ENCODE results near the gene ARHGAP26. TPM values are rescaled to one million over a fixed set of nuclear protein-coding genes. Genes with fewer than 3 reads are reported as not detected.

ARHGAP26 gene
- total and polyA plus RNA-seq, 2 of the 4 experiments (the other 2 are of a cell fraction), result 0.54 to 0.56 TPM

- peaks cover 2% of the 10 kb centered on the region; the same call in 1 of the 2 replicates for H3K4me1 ChIP-seq (ENCODE audit: control insufficient read depth, insufficient read depth, low read length)
- H4K91ac ChIP-seq (ENCODE audit: insufficient read depth, low read depth, low read length), result no peak overlapping the region
- no peak overlapping the region for H2BK15ac ChIP-seq (ENCODE audit: low read depth, low read length)
- no peak overlapping the region for H3K4ac ChIP-seq (ENCODE audit: low read depth, low read length)
- H4K8ac ChIP-seq (ENCODE audit: low read depth in 2 of 2, low read length in 2 of 2), result no peak overlapping the region
- dilution Hi-C loops (cut with HindIII; ENCODE audit: low sequenced_read_pairs, unreplicated experiment) (no loop called here), in situ Hi-C loops (cut with MboI; ENCODE audit: low sequenced_read_pairs) (no loop called here), intact Hi-C loops (cut with micrococcal nuclease) (loop anchor here (10.0 kb wide), 1 partner anchor 722 kb away; no protein-coding TSS in a partner anchor)
- no peaks in the 10 kb centered on the region for H3K79me1 ChIP-seq (ENCODE audit: low read depth in 1 of 2, low read length in 2 of 2)
- no peak overlapping the region for H3K18ac ChIP-seq (ENCODE audit: low read depth, low read length)
- no peak overlapping the region for H3K4me2 ChIP-seq (ENCODE audit: low read depth, low read length)
- DNase-seq (no peak), ATAC-seq (ENCODE audit: low read depth) (no peak)
- 0 out of 2 replicates have a peak overlapping the region, but pooled peaks have one; percentile 29 for H3K14ac ChIP-seq (replicated peaks; ENCODE audit: low read depth, low read length)
- no peak overlapping the region for H4K5ac ChIP-seq (ENCODE audit: low read depth, low read length)
- no peaks in the 10 kb centered on the region for H3K36me3 ChIP-seq (ENCODE audit: control insufficient read depth, insufficient read depth, low read length)
- BruUV-seq (replicated peaks), result no TSS peak
- peaks cover 2% of the 10 kb centered on the region; the same call in 1 of the 2 replicates for H3K9me1 ChIP-seq (ENCODE audit: insufficient read depth, low read length)
- H2BK120ac ChIP-seq (ENCODE audit: low read depth, low read length), result no peak overlapping the region
- no peak overlapping the region for H3K27ac ChIP-seq (ENCODE audit: insufficient read depth, low read length)
- no peak overlapping the region for H2BK5ac ChIP-seq (ENCODE audit: low read depth, low read length, poor library complexity, severe bottlenecking)
- no peak overlapping the region for H3K9ac ChIP-seq (ENCODE audit: low read depth, low read length)
- H2AK9ac ChIP-seq (replicated peaks; ENCODE audit: low read depth, low read length, poor library complexity), result no peak overlapping the region
- no peak overlapping the region for H2AFZ ChIP-seq (replicated peaks; ENCODE audit: low read length, poor library complexity)
- H2AK5ac ChIP-seq (ENCODE audit: low read depth, low read length), result no peak overlapping the region
- no peaks in the 10 kb centered on the region for H3K27me3 ChIP-seq (ENCODE audit: control insufficient read depth, insufficient read depth, low read length)
- no CpG with 5 or more reads among the region's 6 CpGs for WGBS, 2 experiments (ENCODE audit: extremely low coverage in 2 of 2, insufficient read length in 1 of 2)
- no peak overlapping the region for H3K4me3 ChIP-seq (ENCODE audit: insufficient read depth, low read depth, low read length)
- H3K56ac ChIP-seq (ENCODE audit: extremely low read depth, insufficient read depth, low read length), result no peak overlapping the region
- no peaks in the 10 kb centered on the region for H3K9me3 ChIP-seq (ENCODE audit: control insufficient read depth, insufficient read depth, low read length)
- no peak overlapping the region for H3K23ac ChIP-seq (ENCODE audit: low read depth, low read length)
- POLR2A ChIA-PET (ENCODE audit: unreplicated experiment), result no interaction called here
- TF ChIP-seq MAZ (IDR thresholded peaks at IDR 0.05; ENCODE audit: borderline replicate concordance, low read depth, low read length) (no peak), SMC3 (IDR thresholded peaks at IDR 0.05; ENCODE audit: low read depth, low read length) (no peak), USF2 (IDR thresholded peaks at IDR 0.05; ENCODE audit: low read depth, low read length) (no peak), CEBPB (IDR thresholded peaks at IDR 0.05; ENCODE audit: low read depth, low read length) (no peak), MAFK (IDR thresholded peaks at IDR 0.05; ENCODE audit: low read depth, low read length) (no peak)
- no peaks in the 10 kb centered on the region for H4K20me1 ChIP-seq (ENCODE audit: insufficient read depth, low read length)
- H2BK20ac ChIP-seq (ENCODE audit: low read depth, low read length), result no peak overlapping the region
- CTCF ChIA-PET, result no interaction called here
Measured at GRCh38 chr5:143102411-143102810, 332.2 kb downstream of the ARHGAP26 start.
